Adrenal gland (tissue), 5 donors: ENCODE data around the gene CREB3L1.

Experiments used
- CTCF ChIP-seq, 6 experiments: fragments of 450-650 bp in 4 of 6; fragments of 200-600 bp in 2 of 6; sonication (generic) in 1 of 6; IDR thresholded peaks; 1 replicate in 5 of 6; 2 replicates in 1 of 6; pipeline versions ENCODE4 v1.5.1 to v1.8.0; 2016 to 2021; ENCODE audit warnings: antibody characterized with exemption in 6 of 6, mild to moderate bottlenecking in 2 of 6, moderate library complexity in 1 of 6
- POLR2A ChIP-seq, 2 donors: fragments of 450-650 bp; IDR thresholded peaks; one replicate each; pipeline ENCODE4 v1.6.1; 2017; ENCODE audit warnings: antibody characterized with exemption in 2 of 2, mild to moderate bottlenecking in 2 of 2, moderate library complexity in 1 of 2
- donor health status: DM: no; HTN: no; CAD: no.

- TF ChIP-seq POLR2A (IDR thresholded peaks at IDR 0.05) = no peak
- no peak for TF ChIP-seq CTCF (IDR thresholded peaks at IDR 0.05)
Measured at GRCh38 chr11:46249938-46250744, 27.3 kb upstream of the CREB3L1 start.
